Stimulated activated CD4-positive, alpha-beta T cell treated with anti-CD3 and anti-CD28 coated beads, Interleukin-4, amount 100 ng/mL, for 24 hours (primary cell): ENCODE data around the gene TPD52L2.

Experiments used
- DNase-seq: peaks from one replicate; pipeline ENCODE4 v3.0.0-alpha.2; 2020

The TPD52L2 gene

GRCh38 chr20:63881451-63882226, 16.6 kb downstream of the TPD52L2 start:
- DNase-seq: no peak

DNA sequence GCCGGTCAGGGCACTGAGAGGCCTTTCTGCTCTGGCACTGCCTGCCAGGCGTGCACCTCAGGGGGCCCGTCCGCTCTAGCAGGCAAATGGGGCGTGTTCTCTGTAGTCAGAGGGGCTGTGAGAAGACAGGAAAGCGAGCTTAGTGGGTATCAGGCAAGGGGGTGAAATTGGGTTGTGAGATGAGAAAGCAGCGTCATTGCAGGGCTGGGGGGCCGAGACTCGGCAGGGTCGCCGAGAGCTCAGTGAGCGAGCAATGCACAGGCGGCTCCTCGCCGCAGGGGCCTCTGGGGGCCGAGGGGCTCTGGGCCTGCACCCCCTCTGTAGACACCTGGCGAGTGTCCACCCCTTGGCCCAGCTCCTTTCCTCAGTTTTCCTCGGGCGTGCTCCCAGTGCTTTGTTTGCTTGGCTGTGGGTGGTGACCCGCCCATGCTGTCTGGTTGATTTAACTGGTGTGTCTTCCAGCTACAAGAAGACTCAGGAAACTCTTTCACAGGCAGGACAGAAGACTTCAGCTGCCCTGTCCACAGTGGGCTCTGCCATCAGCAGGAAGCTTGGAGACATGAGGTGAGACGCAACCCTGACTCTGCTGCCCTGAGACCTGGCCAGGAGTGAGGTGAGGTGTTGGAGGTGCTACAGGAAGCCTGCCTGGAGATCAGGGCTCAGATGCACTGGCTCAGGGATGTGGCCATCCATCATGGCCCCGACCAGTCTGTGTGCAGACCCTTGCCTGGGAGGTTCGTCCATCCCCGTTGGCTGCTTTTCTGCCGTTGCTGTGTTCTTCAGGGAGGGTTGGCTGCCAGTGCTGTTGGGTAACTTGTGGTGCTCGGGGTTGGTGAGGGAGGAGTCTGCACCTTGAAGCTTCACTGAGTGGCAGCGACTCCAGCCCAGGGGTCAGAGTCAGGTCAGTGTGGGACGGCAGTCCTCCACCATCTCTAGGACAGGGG, 17.5 kb downstream of the TPD52L2 start:
- no peak for DNase-seq

GRCh38 chr20:63883201-63883593, 18.1 kb downstream of the TPD52L2 start:
- no peak for DNase-seq

DNA sequence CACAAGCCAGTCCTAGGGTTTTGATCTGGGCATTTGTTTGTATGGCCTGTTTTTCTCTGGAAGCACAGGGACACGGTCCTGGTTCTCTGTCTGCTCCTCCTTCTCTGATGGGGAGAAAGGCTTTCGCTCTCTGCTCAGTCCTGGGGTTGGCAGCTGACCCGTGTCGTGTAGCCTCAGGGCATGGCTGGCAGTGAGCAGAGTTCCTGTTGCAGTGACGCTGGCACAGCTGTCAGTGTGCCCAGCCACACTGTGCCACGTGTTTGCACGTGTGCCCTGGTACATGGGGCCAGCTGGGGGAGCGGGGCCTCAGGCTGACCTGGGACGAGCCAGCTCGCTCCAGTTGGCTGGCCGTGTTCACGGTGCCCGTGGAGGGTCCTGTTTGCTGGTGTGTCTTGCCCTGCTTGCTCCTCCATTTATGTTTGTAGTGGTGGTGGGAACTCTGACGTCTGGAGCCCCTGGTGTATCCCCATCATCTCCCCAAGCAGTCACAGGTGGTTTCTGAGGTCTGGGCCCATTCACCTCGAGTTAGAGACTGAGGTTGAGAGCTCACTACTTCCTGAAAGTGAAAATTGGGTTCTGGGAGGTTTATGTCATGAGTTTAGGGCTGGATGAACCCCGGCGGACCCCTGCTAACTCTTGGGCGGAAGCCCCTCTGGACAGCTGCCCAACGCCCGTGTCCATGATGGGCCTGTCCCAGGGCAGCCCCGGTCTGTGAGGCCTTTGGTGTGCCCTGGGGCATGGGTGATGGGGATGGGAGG, 19.6 kb downstream of the TPD52L2 start:
- no peak for DNase-seq

DNA sequence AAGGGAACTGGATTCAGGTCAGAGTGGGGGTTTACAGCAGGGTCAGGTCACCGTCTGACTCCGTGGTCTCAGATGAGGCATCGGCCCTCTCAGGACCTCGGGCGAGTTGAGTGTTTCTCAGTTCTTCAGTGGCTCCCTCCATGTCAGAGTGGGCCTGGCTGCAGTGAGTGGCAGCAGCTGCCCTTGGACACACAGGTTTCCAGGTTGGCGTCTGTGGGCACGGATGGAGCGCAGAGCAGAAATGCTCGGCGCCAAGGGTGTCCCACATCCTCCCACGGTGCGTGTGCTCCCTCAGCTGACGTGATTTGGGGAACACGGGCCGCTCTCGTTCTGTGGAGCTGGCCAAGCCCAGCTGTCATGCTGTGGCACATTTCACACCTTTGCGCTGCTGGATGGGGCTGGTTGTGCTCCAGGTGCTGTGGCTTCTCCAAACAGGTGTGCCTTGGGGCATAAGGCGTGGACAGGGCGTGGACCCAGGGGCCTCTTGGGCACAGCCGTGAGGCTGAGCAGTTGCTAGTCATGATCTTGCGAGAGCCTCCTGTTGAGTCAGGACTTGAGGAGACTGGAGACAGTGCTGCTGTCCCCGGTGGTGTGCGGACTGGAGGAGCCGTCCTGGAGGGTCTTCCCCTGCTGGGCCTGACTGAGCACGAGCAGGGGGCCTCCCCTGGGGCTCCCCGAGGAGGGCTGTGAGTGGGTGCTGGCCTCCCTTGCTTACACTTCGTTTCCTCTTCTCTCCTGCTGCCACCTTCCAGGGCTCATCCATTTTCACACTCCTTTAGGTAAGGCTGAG, 20.4 kb downstream of the TPD52L2 start:
- DNase-seq: no peak

DNA sequence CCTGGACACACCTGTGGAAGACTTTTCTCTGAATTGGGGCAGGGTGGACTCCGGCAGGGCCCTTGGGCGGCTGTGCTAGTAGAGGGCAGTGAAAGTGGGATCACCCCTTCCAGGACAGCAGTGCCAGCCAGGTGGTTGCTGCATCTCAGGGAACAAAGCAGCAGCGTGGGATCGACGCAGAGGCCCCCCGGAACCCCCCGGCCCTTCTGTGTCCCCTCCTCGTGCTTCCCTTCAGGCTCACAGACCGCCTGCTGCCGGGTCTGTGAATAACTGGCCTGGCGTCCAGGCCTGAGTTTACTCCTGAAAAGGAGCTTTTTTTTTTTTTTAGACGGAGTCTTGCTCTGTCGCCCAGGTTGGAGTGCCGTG, 21.0 kb downstream of the TPD52L2 start:
- DNase-seq: no peak

DNA sequence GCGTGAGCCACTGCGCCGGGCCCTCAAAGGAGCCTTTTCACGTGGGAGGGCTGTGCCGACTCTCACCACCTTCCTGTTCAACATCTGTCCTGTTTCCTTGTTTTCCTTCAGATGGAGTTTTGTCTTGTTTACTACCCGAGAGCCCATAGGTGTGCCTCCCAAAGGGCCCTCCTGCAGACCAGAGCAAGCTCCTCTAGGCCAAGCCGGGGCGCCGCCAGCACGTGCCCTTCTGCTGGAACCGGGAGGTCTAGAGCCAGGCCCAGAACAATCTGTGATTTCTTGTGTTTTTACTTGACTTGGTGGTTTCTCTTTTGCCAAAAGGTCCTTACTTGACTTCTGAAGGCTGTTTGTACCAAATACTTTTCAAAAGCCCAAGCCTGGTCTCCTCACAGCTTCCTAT, 21.9 kb downstream of the TPD52L2 start:
- no peak for DNase-seq

- no peak for DNase-seq
Measured at GRCh38 chr20:63889241-63890200, 24.5 kb downstream of the TPD52L2 start.

GRCh38 chr20:63890201-63890576, 25.1 kb downstream of the TPD52L2 start:
- DNase-seq: no peak

DNA sequence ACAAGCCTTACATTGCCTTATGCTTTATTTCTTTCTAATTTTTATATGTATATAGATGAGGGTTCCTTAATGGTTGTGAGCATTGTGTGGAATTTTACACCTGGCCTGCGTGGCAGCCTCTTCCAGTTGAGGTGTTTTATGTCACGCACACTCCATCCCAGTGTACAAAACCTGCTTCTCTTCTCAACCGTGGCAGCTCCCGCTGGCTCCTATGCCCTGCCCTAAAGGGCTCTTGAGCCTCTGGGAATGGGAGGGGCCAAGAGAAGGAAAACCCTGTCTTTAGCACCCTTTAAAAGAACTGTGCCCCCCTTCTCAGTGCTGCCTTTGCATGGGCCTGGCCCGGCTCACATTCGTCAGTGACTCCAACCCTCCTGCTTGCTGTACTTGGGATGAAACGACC, 25.5 kb downstream of the TPD52L2 start:
- DNase-seq: no peak

GRCh38 chr20:63891061-63892002, 26.3 kb downstream of the TPD52L2 start:
- no peak for DNase-seq

DNA sequence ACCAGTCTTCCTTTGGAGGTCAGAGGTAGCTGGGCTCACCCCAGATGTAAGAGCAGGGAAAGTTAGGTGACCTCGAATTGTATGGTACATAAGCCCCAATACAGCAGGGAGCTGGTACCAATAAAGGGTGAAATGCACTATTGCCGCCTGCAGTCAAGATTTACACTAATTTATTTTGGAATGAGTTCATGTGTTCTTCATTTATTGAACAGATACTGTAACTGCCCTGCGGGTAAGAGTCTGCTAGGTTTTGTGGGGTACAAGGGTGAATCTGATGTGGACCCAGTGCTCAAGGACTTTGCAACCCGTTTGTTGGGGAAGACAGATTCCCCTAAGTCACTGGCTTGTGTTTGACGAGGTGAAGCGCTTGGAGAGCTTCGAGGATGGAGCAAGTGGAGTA, 27.3 kb downstream of the TPD52L2 start:
- DNase-seq: no peak

- DNase-seq: no peak
Measured at GRCh38 chr20:63893999-63894357, 28.9 kb downstream of the TPD52L2 start.

DNA sequence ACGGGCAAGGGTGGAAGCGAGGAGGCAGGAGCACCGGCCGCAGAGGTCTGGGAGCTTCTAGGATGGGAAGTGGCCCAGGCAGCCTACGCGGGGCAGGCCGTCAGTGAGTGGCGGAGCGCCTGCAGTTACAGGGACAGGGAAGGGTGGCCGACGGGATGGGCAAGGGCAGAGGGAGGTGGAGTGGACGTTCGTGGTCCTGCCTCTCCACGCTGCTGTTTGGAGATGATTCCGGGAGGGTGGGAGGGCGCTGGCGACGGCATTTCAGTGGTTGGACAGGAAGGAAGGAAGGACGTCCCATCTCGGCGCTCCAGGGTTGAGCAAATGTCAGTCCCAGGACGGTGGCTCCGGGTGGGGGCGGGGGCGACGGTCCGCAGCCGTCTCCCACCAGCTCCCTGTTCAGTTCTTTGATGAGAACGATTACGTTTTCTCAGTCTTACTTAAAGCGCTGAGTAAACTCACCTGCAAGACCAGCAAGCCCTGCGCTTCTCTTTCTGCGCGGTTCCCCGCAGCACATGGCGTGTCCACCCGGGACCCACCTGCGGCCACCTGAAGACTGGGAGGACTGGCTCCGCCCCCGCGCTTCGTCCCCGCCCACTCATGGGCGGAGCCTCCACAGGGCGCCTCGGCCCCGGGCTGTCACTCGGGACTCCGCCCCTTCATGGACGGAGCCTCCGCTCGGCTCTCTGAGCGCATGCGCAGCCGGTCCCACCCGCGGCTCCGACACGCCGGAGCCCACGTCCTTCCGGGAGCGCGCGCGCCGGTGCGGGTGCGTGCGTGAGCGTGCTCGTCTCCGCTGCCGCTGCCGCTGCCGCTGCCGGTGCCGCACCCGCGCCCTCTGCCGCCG, 29.5 kb downstream of the TPD52L2 start, which contains the start of gene DNAJC5:
DNAJC5 (plus strand) TSS at position 769 of the 844 bp plus-strand sequence. CDS start 33,220 bp downstream, outside the sequence.
- DNase-seq: peak; percentile 95

DNA sequence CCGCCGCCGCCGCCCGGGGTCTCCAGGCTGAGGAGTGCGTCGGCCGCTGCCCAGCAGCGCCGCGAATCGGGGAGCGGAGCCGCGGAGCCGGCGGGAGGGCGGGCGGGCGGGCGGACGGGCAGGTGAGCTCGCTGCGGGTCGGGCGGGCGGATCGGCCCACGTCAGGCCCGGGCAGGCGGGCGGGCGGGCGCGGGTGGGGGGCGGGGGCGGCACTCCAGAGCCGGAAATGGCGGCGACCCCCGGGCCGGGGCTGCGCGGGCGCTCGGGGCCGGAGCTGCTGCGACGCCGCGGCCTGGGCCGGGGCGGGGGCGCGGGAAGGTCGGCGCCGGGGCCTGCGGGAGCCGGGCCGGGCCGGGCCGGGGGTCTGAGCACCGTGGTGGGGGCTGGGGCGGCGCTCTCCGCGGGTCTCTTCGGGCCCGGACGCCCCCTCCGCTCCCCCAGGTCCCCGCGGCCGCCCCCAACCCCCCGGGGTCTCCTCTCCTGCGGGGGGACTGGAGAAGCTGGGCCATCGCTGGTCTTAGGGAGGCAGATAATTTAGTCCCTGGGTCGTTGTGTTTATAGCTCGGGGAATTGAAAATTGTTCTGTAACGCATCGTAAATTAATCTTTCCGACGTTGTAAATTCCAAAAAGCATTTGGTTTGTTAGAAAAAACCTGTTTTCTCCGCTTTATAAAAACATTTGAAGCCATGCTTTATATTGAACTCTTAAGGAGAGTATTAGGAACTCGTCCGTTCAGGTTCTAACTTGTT, 30.3 kb downstream of the TPD52L2 start:
- no peak for DNase-seq

DNA sequence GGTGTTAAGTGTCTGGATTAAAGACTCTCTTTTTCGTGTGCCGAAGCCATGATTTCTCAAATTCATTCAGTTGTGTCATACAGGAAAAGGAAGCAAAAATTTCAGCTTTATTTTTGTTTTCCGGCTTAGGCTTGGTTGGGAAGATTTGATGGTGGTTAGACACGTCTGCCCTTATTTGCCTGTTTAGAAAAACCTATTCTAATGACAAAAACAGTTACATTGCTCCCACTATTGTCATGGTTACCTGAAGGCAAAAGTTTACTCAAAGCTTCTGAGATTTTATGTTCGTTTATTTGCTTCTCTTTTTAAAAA, 30.8 kb downstream of the TPD52L2 start:
- no peak for DNase-seq

GRCh38 chr20:63896264-63897105, 31.4 kb downstream of the TPD52L2 start:
- DNase-seq: peak; percentile 47
